GM12865 (cell line): ENCODE measurements around the gene CHP2.
A peak's percentile ranks its signal among the peaks of the same experiment; 100 is the strongest.

Experiments
- DNase-seq: peaks from one replicate; pipeline ENCODE4 v3.0.0; 2010; ENCODE audit warnings: low read depth
- H3K4me3 ChIP-seq: 2 replicates; pipeline ENCODE4 v1.5.1; 2011; ENCODE audit warnings: mild to moderate bottlenecking, low read depth, low read length, control low read depth
- TF ChIP-seq, protein P1 (sequence below): IDR thresholded peaks from 2 replicates; pipeline ENCODE4 v1.5.1; 2011; ENCODE audit warnings: low read length, control low read depth, low read depth, inconsistent platforms; ENCODE audit not compliant: insufficient read depth; ENCODE audit errors: missing control alignments

The CHP2 gene

DNA sequence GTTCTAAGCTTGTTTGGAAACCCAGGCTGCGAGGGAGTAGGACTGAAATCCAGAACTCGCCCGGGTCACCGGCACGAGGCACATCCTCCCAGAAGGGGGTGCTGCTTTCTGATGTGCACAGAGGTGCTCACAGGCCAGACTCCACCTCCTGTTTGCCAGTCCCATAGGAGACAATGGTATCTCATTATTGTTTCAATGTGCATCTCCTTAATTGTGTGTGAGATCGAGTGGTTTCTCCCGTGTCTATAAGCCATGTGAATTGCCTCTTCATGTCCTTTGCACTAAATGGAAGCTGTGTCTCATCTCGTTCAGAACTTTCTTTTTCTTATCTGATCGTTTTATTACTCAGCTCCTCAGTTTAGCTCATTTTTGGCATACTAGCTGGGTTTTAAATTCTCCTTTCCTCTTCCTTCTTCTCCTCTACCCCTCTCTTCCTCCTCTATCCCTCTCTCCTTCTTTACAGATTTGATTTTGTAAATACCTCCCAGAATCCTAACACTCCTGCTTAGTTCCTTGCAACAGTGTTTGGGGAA, 48.8 kb downstream of the CHP2 start:
- TF ChIP-seq, protein P1, sequence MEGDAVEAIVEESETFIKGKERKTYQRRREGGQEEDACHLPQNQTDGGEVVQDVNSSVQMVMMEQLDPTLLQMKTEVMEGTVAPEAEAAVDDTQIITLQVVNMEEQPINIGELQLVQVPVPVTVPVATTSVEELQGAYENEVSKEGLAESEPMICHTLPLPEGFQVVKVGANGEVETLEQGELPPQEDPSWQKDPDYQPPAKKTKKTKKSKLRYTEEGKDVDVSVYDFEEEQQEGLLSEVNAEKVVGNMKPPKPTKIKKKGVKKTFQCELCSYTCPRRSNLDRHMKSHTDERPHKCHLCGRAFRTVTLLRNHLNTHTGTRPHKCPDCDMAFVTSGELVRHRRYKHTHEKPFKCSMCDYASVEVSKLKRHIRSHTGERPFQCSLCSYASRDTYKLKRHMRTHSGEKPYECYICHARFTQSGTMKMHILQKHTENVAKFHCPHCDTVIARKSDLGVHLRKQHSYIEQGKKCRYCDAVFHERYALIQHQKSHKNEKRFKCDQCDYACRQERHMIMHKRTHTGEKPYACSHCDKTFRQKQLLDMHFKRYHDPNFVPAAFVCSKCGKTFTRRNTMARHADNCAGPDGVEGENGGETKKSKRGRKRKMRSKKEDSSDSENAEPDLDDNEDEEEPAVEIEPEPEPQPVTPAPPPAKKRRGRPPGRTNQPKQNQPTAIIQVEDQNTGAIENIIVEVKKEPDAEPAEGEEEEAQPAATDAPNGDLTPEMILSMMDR = peak; percentile 86
- no peak overlapping the region for H3K4me3 ChIP-seq
- DNase-seq = peak; percentile 84

DNA sequence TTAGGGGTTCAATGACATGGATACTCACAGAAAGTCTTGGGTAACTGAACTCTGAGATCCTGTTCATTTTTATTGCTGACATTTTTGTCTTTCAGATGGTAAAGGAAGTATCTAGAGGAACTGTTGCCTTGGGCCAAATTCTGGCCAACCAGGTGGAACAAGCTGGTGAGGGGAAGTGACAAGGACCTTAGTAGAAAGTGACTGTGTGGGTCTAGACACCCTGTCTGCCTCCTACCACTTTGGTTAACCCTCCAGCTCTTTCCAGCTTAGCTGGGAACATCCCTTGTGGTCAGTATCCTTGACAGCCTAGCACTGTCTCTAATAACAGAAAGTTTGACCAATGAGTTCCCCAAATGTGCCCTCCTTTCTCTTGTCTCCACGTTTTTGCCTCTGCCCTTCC, 52.2 kb downstream of the CHP2 start:
- TF ChIP-seq, protein P1 = no peak
- H3K4me3 ChIP-seq = no peak overlapping the region
- peak; percentile 37 for DNase-seq
